Fibroblast of skin of right biceps (primary cell): ENCODE results near the gene IKZF3.
"Not testable (repeated sequence)": the region's sequence is repeated elsewhere in the genome, so short reads cannot be mapped to it uniquely, and the experiment has no call there.

ENCODE experiments used
- DNase-seq: peaks from one replicate; pipeline ENCODE4 v3.0.0-alpha.2; 2013

The IKZF3 gene

GRCh38 chr17:39777534-39778365, 86.4 kb downstream of the IKZF3 start:
- DNase-seq = no peak

- no peak for DNase-seq
Observed at GRCh38 chr17:39776252-39776651, 87.9 kb downstream of the IKZF3 start.

GRCh38 chr17:39775031-39775430, 89.1 kb downstream of the IKZF3 start:
- no peak for DNase-seq

DNA sequence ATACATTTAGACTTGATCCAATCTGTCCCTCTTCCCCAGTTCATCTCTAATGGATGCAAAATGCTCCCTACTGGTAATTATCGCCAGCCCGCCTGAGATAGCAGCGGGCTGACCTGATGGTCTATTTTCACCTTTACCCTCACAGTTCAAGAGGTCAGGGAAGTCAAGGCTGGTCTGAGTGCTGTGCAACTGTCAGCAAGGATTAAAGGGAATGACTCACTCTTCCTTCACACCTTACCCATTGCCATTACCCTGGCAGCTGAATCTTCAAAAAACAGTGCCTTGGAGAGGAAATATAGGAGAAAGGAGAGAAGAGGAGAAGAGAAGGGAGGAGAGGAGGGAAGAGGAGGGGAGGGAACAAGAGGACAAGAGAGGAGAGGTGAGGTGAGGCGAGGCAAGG, 90.1 kb downstream of the IKZF3 start:
- DNase-seq = no peak

- DNase-seq = no peak
Observed at GRCh38 chr17:39772987-39773934, 90.9 kb downstream of the IKZF3 start.

DNA sequence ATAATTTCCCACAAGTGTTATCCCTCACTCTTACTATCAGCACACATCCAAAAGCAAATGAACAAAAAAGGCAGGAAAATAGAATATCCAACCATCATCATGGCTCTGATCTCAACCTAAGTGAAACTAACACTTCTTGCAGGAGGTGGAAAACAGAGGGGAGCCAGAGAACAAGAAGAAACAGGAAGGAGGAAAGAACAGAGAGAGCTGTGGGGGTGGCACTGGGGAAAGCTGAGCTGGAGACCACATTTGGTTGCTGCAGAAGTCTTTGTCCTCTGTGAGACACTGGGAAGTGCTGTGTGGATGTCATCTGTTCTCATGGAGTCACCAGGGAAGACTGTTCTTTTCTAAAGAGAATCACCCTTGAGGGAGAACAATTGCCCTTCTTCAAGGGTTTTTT, 91.7 kb downstream of the IKZF3 start:
- DNase-seq = no peak

DNA sequence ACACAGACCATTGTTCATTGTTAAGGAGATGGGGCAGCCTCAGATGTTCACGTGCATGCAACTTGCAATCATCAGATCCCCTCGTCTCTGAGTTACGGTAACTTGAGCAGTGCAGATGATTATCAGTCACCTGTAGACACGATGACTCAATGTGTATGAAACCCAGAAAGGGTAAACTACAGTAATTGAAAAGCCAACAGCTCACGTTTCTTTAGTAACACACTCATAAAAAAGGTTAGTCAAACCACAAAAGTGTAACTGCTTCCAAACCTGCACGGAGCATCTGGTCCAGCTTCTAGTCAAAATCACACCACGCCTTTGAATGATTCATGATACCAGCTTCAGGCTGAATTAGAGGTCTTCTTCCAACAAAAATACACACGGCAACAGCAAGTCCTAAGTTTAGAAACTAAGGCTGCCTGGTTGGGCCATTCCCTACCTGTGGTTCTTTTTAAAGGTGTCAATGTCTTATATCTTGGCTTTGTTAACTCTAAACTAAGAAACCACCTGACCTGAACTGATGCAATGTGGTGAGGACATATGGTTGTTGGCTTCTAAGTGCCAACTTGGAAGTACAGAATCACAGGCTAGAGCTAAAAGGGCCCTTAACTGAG, 94.0 kb downstream of the IKZF3 start:
- peak; percentile 42 for DNase-seq

DNA sequence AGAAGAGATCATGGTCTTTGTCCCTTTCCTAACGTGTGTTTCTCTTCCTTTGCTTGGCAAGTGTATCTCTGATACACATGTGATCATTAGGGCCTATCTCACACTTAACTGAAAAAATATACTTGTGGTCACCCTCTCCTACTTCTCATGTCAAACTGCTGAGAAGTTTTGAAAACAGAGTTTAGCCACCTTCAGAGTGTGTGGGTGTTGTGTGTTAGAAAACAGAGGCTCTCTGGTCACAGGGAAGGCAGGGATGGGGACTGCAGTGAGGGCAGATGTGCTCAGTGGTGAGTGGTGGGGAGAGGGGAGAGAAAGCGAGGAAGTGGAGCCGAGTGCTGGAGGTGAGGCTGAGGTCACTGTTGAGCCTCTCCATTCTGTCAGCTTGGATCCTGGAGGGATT, 97.0 kb downstream of the IKZF3 start:
- DNase-seq = no peak

DNA sequence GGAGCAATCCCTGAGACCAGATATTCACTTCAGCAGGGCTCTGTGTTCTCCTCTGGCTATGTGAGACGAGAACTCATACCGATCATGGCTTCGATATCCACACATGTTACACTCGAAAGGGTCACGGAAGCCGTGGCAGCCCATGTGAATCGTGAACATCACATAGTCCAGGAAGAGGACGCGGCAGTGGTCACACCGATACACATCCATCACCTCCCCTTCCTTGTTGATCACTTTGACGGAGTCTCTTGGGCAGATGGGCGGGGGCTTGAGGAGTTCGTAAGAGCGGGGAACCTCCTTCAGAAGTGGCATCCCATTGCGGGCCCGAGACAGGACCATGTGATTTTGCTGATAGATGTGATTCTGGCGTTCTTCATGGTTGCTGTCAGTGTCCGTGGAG, 98.3 kb downstream of the IKZF3 start:
- no peak for DNase-seq

DNA sequence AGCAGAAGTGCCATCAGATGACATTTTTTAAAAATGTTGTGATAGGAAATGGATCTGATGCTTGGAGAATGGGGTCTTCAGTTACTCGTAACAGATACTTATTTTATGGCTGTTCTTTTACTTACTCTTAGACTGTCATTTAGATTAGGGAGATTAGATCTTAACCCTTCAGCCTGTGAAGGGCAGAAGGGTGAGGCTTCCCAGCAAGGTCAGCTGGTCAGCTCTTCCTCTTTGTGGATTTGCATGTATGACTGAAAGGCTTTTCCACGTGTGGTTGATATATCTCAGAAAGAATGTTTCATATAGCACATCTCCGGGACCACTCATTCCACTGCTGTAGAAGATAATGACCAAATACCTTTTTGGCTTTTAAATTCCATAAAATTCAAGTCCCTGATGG, 98.9 kb downstream of the IKZF3 start:
- no peak for DNase-seq

DNA sequence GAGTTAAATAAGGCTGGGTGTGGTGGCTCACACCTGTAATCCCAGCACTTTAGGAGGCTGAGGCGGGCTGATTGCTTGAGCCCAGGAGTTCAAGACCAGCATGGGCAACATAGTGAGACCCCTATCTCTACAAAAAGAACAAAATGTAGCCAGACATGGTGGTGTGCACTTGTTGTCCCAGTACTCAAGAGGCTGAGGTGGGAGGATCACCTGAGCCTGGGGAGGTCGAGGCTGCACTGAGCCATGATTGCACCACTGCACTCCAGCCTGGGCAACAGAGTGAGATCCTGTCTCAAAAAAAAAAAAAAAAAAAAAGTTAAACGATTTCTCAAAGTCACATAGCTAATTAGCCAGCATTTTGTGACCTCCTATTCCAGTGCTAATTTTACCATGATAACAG, 99.9 kb downstream of the IKZF3 start:
- DNase-seq = not testable (repeated sequence)

GRCh38 chr17:39763051-39763820, 100.9 kb downstream of the IKZF3 start:
- peak; percentile 93 for DNase-seq

DNA sequence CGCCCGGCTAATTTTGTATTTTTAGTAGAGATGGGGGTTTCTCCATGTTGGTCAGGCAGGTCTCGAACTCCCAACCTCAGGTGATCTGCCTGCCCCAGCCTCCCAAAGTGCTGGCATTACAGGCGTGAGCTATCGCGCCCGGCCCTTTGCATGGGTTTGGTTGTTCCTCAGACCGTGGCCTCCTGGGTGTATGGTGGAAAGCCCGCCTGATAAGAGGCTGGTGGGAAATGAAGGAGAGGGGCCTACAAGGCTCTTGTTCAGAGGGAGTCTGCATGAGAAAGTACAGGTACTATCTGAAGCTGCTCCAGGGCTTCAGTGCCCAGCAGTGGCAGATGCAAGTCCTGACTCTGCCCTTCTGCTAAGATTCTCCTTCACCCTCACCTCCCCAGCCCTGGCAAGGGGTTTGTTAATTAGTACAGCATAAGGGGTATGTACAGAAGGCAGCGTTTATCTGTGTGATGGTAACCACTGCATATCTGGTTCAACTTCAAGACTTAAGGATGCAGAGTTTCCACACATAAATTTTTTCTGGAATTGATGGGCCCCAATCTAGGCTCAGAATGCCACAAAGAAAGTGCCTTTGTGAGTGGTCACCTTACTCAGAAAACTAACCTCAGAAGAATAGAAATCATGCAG, 102.1 kb downstream of the IKZF3 start:
- peak; percentile 67 for DNase-seq

DNA sequence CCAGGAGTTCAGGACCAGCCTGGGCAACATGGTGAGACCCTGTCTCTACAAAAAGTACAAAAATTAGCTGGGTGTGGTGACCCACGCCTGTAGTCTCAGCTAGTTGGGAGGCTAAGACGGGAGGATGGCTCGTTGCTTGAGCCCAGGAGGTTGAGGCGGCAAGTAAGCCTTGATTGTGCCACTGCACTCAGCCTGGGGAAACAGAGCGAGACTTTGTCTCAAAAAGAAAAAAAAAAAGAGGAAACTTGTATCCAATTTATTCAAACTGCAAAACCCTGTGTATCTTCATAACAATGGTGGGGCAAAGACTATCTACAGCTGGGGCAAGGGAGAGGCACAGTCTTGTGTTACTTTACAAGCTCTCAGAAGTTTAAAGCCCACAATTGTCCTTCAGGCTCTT, 104.9 kb downstream of the IKZF3 start:
- no peak for DNase-seq

- DNase-seq = peak; percentile 85
Observed at GRCh38 chr17:39757931-39758873, 105.9 kb downstream of the IKZF3 start.

DNA sequence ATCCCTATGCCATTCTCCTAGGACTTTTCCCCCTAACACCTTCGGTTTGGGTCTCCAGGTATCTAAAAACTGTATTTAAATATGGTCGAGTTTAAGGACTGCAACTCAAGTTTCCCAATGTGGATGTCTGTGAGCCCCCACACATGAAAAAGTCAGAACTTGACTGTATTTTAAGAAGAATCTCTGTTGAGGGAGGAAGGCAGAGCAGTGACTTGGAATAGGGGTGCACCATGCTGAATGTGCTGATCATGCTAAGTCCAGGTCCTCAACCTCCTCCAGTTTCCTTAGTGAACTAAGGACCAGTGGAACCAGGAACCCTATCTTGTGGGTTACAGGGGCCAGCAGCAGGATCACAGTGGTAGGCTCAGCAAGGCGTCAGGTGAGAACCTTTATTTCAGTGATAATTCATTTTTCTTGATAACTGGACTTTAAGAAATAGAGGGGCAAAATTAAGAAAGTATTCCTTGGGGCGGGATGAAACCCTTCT, 106.9 kb downstream of the IKZF3 start:
- no peak for DNase-seq

GRCh38 chr17:39756380-39757079, 107.6 kb downstream of the IKZF3 start:
- no peak for DNase-seq

GRCh38 chr17:39755554-39756379, 108.3 kb downstream of the IKZF3 start:
- peak; percentile 74 for DNase-seq

GRCh38 chr17:39754958-39755553, 109.1 kb downstream of the IKZF3 start:
- DNase-seq = no peak
